SK-N-SH treated with all-trans-retinoic acid at 6 μM for 48 hours (cell line): ENCODE data around the gene GDPD1.

Experiments used
- BACH2 ChIP-seq: fragments of 250-450 bp; sonication (Bioruptor Pico); IDR thresholded peaks from 2 replicates; pipeline ENCODE4 v1.9.0; 2021; ENCODE audit warnings: mild to moderate bottlenecking, borderline replicate concordance
- GLIS3 ChIP-seq: fragments of 250-450 bp; sonication (Bioruptor Pico); IDR thresholded peaks from 2 replicates; pipeline ENCODE4 v1.5.0; 2020; ENCODE audit warnings: mild to moderate bottlenecking, moderate library complexity
- PPARA ChIP-seq: fragments of 250-450 bp; sonication (Bioruptor Pico); IDR thresholded peaks from 2 replicates; pipeline ENCODE4 v1.5.0; 2020; ENCODE audit warnings: mild to moderate bottlenecking, borderline replicate concordance
- RARB ChIP-seq: fragments of 250-450 bp; sonication (Bioruptor Pico); IDR thresholded peaks from 2 replicates; pipeline ENCODE4 v1.8.0; 2021; ENCODE audit warnings: mild to moderate bottlenecking, moderate library complexity
- ZFP3 ChIP-seq: fragments of 250-450 bp; sonication (Bioruptor Pico); IDR thresholded peaks from 2 replicates; pipeline ENCODE4 v1.5.0; 2020; ENCODE audit warnings: mild to moderate bottlenecking, moderate library complexity
- ZNF70 ChIP-seq: fragments of 450-650 bp; formaldehyde crosslinking; IDR thresholded peaks from 2 replicates; pipeline ENCODE4 v1.5.0; 2020; ENCODE audit warnings: mild to moderate bottlenecking, moderate library complexity
- TF ChIP-seq, protein P1 (sequence below): fragments of 250-450 bp; sonication (Bioruptor Pico); IDR thresholded peaks from 2 replicates; pipeline ENCODE4 v1.8.0; 2020; ENCODE audit warnings: mild to moderate bottlenecking, moderate library complexity, borderline replicate concordance
- TF ChIP-seq, protein P2 (sequence below): fragments of 250-450 bp; sonication (Bioruptor Pico); IDR thresholded peaks from 2 replicates; pipeline ENCODE4 v1.5.0; 2020; ENCODE audit warnings: mild to moderate bottlenecking, moderate library complexity
- TF ChIP-seq, protein P3 (sequence below): fragments of 250-450 bp; sonication (Bioruptor Pico); IDR thresholded peaks from 2 replicates; pipeline ENCODE4 v1.5.1; 2020; ENCODE audit warnings: low read depth, mild to moderate bottlenecking, moderate library complexity

DNA sequence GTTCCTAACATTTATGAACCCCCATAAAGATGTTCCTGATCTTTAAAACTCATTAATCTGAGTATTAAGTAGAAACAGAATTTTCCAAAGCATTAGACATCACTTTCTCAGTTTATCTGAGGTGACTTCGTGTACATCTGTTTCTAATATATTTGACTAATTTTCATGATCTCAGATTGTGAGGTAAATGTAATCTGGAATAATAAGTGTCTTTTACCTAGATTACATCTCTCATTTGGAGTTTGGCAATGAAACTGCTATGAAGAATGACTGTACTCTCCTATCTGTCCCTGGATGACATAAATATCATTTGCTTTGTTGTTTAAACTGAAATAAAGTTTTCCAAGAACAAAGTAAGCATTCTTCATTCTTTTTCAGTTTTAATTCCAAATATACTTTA lies 55.3 kb downstream of the GDPD1 start:
- TF ChIP-seq, protein P1, sequence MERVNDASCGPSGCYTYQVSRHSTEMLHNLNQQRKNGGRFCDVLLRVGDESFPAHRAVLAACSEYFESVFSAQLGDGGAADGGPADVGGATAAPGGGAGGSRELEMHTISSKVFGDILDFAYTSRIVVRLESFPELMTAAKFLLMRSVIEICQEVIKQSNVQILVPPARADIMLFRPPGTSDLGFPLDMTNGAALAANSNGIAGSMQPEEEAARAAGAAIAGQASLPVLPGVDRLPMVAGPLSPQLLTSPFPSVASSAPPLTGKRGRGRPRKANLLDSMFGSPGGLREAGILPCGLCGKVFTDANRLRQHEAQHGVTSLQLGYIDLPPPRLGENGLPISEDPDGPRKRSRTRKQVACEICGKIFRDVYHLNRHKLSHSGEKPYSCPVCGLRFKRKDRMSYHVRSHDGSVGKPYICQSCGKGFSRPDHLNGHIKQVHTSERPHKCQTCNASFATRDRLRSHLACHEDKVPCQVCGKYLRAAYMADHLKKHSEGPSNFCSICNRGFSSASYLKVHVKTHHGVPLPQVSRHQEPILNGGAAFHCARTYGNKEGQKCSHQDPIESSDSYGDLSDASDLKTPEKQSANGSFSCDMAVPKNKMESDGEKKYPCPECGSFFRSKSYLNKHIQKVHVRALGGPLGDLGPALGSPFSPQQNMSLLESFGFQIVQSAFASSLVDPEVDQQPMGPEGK (CRISPR knock-in tag), result no peak
- TF ChIP-seq RARB (CRISPR knock-in tag) (no peak), GLIS3 (CRISPR knock-in tag) (no peak), BACH2 (CRISPR knock-in tag) (no peak), ZFP3 (CRISPR knock-in tag) (no peak), ZNF70 (CRISPR knock-in tag) (no peak), PPARA (CRISPR knock-in tag) (no peak)
- TF ChIP-seq, protein P2, sequence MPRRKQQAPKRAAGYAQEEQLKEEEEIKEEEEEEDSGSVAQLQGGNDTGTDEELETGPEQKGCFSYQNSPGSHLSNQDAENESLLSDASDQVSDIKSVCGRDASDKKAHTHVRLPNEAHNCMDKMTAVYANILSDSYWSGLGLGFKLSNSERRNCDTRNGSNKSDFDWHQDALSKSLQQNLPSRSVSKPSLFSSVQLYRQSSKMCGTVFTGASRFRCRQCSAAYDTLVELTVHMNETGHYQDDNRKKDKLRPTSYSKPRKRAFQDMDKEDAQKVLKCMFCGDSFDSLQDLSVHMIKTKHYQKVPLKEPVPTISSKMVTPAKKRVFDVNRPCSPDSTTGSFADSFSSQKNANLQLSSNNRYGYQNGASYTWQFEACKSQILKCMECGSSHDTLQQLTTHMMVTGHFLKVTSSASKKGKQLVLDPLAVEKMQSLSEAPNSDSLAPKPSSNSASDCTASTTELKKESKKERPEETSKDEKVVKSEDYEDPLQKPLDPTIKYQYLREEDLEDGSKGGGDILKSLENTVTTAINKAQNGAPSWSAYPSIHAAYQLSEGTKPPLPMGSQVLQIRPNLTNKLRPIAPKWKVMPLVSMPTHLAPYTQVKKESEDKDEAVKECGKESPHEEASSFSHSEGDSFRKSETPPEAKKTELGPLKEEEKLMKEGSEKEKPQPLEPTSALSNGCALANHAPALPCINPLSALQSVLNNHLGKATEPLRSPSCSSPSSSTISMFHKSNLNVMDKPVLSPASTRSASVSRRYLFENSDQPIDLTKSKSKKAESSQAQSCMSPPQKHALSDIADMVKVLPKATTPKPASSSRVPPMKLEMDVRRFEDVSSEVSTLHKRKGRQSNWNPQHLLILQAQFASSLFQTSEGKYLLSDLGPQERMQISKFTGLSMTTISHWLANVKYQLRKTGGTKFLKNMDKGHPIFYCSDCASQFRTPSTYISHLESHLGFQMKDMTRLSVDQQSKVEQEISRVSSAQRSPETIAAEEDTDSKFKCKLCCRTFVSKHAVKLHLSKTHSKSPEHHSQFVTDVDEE (CRISPR knock-in tag), result no peak; the same call in 1 of the 2 replicates
- TF ChIP-seq, protein P3, sequence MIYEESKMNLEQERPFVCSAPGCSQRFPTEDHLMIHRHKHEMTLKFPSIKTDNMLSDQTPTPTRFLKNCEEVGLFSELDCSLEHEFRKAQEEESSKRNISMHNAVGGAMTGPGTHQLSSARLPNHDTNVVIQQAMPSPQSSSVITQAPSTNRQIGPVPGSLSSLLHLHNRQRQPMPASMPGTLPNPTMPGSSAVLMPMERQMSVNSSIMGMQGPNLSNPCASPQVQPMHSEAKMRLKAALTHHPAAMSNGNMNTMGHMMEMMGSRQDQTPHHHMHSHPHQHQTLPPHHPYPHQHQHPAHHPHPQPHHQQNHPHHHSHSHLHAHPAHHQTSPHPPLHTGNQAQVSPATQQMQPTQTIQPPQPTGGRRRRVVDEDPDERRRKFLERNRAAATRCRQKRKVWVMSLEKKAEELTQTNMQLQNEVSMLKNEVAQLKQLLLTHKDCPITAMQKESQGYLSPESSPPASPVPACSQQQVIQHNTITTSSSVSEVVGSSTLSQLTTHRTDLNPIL (CRISPR knock-in tag), result no peak
